HUES64 (cell line): ENCODE results near the gene F2RL3.

Experiments used
- H3K27ac ChIP-seq: 2 replicates; pipeline ENCODE4 v1.7.0; 2013; ENCODE audit warnings: low read depth, low read length, inconsistent platforms
- H3K27me3 ChIP-seq: 2 replicates; pipeline ENCODE4 v1.6.1; 2013; ENCODE audit warnings: mild to moderate bottlenecking, low read length; ENCODE audit not compliant: insufficient read depth
- H3K36me3 ChIP-seq: 2 replicates; pipeline ENCODE4 v1.6.1; 2013; ENCODE audit warnings: mild to moderate bottlenecking, low read length; ENCODE audit not compliant: insufficient read depth
- H3K4me1 ChIP-seq: 2 replicates; pipeline ENCODE4 v1.6.1; 2013; ENCODE audit warnings: mild to moderate bottlenecking, low read length, moderate library complexity; ENCODE audit not compliant: insufficient read depth
- H3K4me3 ChIP-seq: 2 replicates; pipeline ENCODE4 v1.5.1; 2013; ENCODE audit warnings: mild to moderate bottlenecking, low read length, moderate library complexity
- H3K9ac ChIP-seq: 2 replicates; pipeline ENCODE4 v1.6.1; 2013; ENCODE audit warnings: mild to moderate bottlenecking, low read depth, low read length
- H3K9me3 ChIP-seq: 2 replicates; pipeline ENCODE4 v1.6.1; 2013; ENCODE audit warnings: low read depth, low read length; ENCODE audit not compliant: insufficient read depth
- WGBS: fragments of 150-250, 120-280 bp; methylation state at CpG from one replicate; pipeline ENCODE4 v1.1.7; 2013; ENCODE audit warnings: missing lambda C conversion rate; 5-methylcytosine and 5-hydroxymethylcytosine counted together

The F2RL3 gene

DNA sequence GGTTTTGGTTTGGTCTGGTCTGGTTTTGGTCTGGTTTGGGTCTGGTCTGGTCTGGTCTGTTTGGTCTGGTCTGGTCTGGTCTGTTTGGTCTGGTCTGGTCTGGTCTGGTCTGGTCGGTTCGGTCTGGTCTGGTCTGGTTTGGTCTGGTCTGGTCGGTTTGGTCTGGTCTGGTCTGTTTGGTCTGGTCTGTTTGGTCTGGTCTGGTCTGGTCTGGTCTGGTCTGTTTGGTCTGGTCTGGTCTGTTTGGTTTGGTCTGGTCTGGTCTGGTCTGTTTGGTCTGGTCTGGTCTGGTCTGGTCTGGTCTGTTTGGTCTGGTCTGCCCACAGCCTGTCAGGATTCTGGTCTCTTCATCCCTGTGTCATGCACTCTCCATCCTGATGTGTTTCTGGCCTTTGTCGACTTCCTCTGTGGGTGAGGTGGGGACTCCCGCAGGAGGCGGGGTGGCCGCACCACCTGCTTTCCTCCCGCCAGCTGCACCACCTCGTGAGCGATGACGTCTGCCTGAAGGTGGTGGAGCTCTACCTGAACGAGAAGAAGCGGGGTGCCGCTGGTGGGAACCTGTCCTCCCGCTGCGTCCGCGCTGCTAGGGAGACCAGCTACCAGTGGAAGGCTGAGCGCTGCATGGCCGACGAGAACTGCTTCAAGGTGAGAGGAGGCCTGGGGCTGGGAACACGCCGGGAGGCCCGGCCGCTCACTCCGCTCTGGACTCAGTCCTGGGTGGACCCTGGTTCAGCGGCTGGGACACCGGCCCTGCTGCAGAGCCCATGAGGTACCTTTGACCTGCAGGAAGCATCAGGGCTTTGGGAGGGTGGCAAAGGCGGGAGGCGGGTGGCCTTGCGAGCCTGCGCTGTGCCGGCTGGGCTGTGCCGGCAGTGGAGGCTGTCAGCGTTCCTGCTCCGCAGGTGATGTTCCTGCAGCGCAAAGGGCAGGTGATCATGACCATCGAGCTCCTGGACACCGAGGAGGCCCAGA is 12.9 kb upstream of the F2RL3 start:
- H3K27ac ChIP-seq = no peak overlapping the region
- no peaks in the 10 kb centered on the region for H3K4me1 ChIP-seq
- no peaks in the 10 kb centered on the region for H3K27me3 ChIP-seq
- H3K9ac ChIP-seq = no peak overlapping the region
- peaks cover 2% of the 10 kb centered on the region; the same call in 1 of the 2 replicates for H3K9me3 ChIP-seq
- WGBS = 96% methylated on average over 39 of the region's 39 CpGs
- H3K36me3 ChIP-seq = peaks cover 77% of the 10 kb centered on the region
- no peak overlapping the region for H3K4me3 ChIP-seq

DNA sequence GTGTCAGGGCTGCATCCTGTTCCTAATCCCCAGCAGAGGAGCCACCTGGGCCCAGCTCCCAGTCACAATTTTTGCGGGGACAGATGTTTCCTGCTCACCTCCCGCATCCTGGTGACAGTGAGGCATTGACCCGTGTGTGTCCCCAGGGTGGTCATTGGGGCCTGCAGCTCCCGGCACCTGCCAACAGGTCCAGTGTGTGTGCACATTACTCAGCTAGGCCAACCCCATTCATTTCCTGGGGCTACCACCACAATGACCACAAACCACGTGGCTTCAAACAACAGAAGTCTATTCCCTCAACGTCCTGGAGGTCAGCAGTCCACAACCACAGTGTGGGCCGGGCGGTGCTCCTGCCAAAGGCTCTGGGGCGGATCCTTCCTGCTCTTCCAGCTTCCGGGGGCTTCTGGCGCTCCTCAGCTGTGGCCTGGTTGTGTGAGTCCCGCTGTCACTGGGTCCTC is 11.9 kb upstream of the F2RL3 start:
- Histone ChIP-seq H3K9me3 (peaks cover 10% of the 10 kb centered on the region), H3K27ac (no peak overlapping the region), H3K4me3 (no peak overlapping the region), H3K27me3 (no peaks in the 10 kb centered on the region), H3K9ac (no peak overlapping the region), H3K4me1 (no peaks in the 10 kb centered on the region), H3K36me3 (peaks cover 66% of the 10 kb centered on the region)
- WGBS = 96% methylated on average over 12 of the region's 12 CpGs

DNA sequence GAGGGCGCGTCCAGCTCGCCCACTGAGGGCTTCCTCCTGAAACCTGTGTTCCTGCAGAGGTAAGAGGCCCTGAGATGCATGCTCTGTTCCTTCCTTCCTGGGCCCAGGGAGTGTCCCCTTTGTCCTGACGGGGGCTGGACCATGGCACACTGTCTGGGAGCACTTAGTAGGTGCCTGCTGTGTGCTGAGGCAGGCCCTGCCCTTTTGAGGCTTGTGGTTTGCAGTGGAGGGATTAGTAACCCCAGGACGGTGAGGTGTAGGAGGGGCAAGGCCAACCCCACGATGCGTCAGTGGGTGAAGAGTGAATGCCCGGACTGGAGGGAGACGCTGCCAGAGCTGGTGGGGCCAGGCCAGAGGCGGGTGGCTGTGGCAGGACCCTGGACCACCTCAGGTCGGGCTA is 11.2 kb upstream of the F2RL3 start:
- Histone ChIP-seq H3K4me3 (no peak overlapping the region), H3K9ac (no peak overlapping the region), H3K36me3 (peaks cover 60% of the 10 kb centered on the region)

DNA sequence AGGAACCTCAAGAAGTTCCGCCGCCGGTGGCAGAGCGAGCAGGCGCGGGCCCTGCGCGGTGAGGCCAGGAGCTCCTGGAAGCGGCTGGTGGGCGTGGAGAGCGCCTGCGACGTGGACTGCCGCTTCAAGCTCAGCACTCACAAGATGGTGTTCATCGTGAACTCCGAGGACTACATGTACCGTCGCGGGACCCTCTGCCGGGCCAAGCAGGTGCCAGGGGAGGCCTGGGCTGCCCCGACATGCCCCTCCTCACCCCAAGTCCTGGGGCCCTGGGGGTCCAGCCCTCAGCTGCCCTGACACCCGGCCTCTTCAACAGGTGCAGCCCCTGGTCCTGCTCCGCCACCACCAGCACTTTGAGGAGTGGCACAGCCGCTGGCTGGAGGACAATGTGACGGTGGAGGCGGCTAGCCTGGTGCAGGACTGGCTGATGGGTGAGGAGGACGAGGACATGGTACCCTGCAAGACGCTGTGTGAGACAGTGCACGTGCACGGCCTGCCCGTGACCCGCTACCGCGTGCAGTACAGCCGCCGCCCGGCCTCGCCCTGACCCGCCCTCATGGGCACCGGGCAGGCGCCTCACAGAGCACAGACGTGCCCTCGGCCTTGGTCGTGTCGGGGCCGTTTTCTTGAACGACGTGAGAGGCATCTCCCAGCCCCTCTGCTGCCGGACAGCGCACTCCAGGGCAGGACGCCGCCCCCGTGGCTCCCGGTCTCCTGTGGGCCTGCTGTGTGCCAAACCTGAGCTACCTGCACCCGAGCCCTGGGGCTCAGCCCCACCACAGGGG is 10.4 kb upstream of the F2RL3 start:
- H3K4me1 ChIP-seq = no peaks in the 10 kb centered on the region
- H3K4me3 ChIP-seq = no peak overlapping the region
- no peak overlapping the region for H3K9ac ChIP-seq
- no peak overlapping the region for H3K27ac ChIP-seq
- H3K9me3 ChIP-seq = peaks cover 18% of the 10 kb centered on the region
- peaks cover 53% of the 10 kb centered on the region for H3K36me3 ChIP-seq
- 96% methylated on average over 55 of the region's 55 CpGs for WGBS
- no peaks in the 10 kb centered on the region for H3K27me3 ChIP-seq

More for the DNA sequence above, 11.2 kb upstream of the F2RL3 start:
- no peak overlapping the region for H3K27ac ChIP-seq
- 88% methylated on average over 11 of the region's 11 CpGs for WGBS
- no peaks in the 10 kb centered on the region for H3K27me3 ChIP-seq
- H3K4me1 ChIP-seq = no peaks in the 10 kb centered on the region
- peaks cover 16% of the 10 kb centered on the region for H3K9me3 ChIP-seq

- 95% methylated on average over 8 of the region's 8 CpGs for WGBS
- Histone ChIP-seq H3K4me3 (no peak overlapping the region), H3K36me3 (peaks cover 45% of the 10 kb centered on the region)
Observed at GRCh38 chr19:16880884-16881554, 7.8 kb upstream of the F2RL3 start.

DNA sequence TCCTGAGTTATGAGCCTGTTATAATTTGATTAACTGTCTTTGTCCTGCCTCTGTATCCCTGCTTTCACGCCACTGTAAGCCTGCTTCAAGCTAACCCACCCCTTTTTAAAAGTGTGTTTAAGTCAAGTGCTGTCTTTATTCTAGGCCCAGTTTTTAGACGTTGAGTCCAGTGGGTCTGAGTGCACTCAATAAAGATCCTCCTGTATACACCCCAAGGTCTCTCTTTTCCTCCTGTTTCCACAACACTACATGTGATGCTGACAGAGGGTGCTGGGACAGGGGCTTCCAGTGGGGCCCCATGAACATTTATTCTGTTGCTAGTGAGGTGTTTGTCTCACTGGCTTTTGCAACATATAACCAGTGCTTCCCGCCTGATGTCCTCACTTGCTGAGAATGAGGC is 6.7 kb upstream of the F2RL3 start:
- no peak overlapping the region for H3K9ac ChIP-seq
- WGBS = 95% methylated on average over 3 of the region's 3 CpGs
- peaks cover 18% of the 10 kb centered on the region for H3K9me3 ChIP-seq
- H3K27me3 ChIP-seq = no peaks in the 10 kb centered on the region
- H3K4me1 ChIP-seq = no peaks in the 10 kb centered on the region
- H3K36me3 ChIP-seq = peaks cover 33% of the 10 kb centered on the region
- no peak overlapping the region for H3K4me3 ChIP-seq
- no peak overlapping the region for H3K27ac ChIP-seq

More at GRCh38 chr19:16880884-16881554, 7.8 kb upstream of the F2RL3 start:
- H3K27ac ChIP-seq = no peak overlapping the region
- H3K9ac ChIP-seq = no peak overlapping the region
- H3K27me3 ChIP-seq = no peaks in the 10 kb centered on the region
- H3K4me1 ChIP-seq = no peaks in the 10 kb centered on the region
- peaks cover 18% of the 10 kb centered on the region for H3K9me3 ChIP-seq

DNA sequence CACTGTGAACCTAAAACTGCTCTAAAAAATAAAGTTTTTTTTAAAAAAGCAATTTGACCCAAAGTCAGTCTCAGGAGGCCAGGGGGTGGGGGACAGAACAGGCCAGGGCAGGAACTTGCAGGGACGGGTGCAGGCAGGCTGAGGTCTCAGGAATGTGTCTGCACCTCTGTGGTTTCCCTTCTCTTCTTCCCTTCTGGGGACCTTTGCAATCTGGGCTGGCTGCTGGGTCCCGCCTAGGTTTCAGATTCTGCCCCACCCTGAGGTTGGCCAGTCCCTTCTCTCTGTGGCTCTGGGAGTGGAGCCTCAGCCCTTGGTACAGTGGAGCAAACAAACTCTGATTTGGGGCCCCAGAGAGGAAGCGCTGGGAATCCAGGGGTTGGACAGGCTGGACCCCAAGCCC is 5.3 kb upstream of the F2RL3 start:
- Histone ChIP-seq H3K36me3 (peaks cover 20% of the 10 kb centered on the region), H3K9me3 (peaks cover 18% of the 10 kb centered on the region), H3K4me1 (no peaks in the 10 kb centered on the region), H3K4me3 (no peak overlapping the region), H3K27ac (no peak overlapping the region), H3K9ac (no peak overlapping the region), H3K27me3 (no peaks in the 10 kb centered on the region)
- WGBS = 87% methylated on average over 3 of the region's 3 CpGs

DNA sequence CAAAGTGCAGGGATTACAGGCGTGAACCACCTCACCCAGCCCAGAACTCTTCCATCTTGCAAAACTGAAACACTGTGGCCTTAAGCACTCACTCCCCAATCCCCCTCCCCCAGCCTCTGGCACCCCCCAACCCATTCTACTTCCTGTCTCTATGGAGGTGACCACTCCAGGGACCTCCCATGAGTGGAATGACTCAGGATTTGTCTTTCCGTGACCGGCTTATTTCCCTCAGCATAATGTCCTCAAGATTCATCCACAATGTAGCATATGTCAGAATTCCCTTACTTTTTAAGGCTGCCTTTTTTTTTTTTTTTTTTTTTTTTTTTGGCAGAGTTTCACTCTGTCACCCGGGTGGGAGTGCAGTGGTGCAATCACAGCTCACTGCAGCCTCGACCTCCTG is 3.6 kb upstream of the F2RL3 start:
- H3K9ac ChIP-seq = no peak overlapping the region
- no peak overlapping the region for H3K27ac ChIP-seq
- H3K9me3 ChIP-seq = peaks cover 18% of the 10 kb centered on the region
- H3K4me1 ChIP-seq = no peaks in the 10 kb centered on the region
- H3K27me3 ChIP-seq = no peaks in the 10 kb centered on the region
- WGBS = 87% methylated on average over 5 of the region's 5 CpGs
- H3K36me3 ChIP-seq = peaks cover 5% of the 10 kb centered on the region
- no peak overlapping the region for H3K4me3 ChIP-seq

DNA sequence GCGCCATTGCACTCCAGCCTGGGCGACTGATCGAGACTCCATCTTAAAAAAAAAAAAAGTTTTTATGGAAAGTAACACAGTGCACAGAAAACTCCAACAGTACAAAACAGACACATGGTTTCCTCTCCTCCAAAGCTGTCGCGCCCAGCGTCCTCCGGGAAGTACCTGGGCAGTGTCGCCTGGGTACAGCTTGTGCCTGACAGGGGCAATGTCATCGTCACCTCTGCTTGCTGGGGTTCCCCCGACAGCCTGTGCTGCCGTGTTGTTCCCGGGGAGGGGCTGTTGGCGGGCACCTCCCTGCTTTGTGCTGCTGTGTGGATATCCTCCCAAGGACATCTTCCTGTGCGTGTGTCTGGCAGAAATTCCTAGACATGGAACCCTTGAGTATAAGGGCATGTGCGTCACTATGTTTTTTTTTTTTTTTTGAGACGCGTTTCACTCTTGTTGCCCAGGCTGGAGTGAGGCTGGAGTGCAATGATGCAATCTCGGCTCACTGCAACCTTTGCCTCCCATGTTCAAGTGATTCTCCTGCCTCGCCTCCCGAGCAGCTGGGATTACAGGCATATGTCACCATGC is 2.4 kb upstream of the F2RL3 start:
- no peak overlapping the region for H3K27ac ChIP-seq

DNA sequence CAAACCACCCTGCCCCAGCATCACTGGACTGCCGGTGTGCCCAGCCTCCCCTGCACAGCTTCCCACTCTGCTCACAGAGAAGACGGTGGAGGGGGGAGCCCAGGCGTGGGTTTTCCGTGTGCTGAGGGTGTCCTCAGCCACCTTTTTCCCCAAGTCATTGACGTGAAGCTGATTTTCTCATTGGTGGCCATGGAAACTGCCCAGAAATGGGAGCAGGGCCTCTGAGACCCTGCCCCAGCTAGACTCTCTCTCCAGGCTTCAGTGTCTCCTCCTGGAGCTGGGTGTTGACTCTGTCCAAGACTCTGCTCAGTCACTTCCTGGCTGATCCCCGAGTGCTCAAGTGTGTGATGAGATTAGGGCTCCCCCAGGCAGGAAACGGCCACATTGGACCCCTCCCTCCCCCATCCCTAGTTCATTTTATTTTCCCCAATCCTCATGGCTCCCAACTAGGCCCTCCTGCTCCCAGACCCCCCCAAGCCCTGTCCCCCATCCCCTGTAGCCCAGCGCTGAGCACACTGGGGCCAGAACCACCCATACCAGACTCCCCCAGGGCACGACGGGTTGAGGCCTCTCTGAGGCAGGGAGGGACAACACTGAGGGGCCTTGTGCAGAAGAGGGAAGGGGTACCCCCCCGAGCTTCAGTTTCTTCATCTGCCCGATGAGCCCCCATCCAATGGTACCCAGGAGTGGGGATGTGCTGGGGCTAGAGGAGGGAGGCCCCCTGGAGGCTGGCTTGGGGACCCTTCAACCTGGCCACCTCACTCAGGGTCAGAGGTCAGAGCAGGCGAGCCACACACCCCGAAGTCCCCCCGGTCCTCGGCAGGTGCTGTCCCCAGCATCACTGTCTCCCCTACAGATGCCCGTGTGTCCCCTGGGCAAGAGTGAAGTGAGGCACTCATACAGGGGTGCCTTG is 1.2 kb upstream of the F2RL3 start:
- H3K4me3 ChIP-seq = no peak overlapping the region
- no peak overlapping the region for H3K27ac ChIP-seq
- WGBS = 93% methylated on average over 17 of the region's 17 CpGs

More for the DNA sequence above, 2.4 kb upstream of the F2RL3 start:
- Histone ChIP-seq H3K27me3 (no peaks in the 10 kb centered on the region), H3K9me3 (peaks cover 12% of the 10 kb centered on the region; the same call in 1 of the 2 replicates), H3K4me1 (no peaks in the 10 kb centered on the region), H3K4me3 (no peak overlapping the region), H3K9ac (no peak overlapping the region), H3K36me3 (no peaks in the 10 kb centered on the region)
- WGBS = 93% methylated on average over 19 of the region's 20 CpGs

More for the DNA sequence above, 1.2 kb upstream of the F2RL3 start:
- Histone ChIP-seq H3K27me3 (no peaks in the 10 kb centered on the region), H3K36me3 (no peaks in the 10 kb centered on the region), H3K9me3 (0 out of 2 replicates have a peak, but pooled peaks cover 1% of the 10 kb centered on the region), H3K4me1 (no peaks in the 10 kb centered on the region), H3K9ac (no peak overlapping the region)
